ENCODE results near the gene ZNF775.

Gene ZNF775

DNA sequence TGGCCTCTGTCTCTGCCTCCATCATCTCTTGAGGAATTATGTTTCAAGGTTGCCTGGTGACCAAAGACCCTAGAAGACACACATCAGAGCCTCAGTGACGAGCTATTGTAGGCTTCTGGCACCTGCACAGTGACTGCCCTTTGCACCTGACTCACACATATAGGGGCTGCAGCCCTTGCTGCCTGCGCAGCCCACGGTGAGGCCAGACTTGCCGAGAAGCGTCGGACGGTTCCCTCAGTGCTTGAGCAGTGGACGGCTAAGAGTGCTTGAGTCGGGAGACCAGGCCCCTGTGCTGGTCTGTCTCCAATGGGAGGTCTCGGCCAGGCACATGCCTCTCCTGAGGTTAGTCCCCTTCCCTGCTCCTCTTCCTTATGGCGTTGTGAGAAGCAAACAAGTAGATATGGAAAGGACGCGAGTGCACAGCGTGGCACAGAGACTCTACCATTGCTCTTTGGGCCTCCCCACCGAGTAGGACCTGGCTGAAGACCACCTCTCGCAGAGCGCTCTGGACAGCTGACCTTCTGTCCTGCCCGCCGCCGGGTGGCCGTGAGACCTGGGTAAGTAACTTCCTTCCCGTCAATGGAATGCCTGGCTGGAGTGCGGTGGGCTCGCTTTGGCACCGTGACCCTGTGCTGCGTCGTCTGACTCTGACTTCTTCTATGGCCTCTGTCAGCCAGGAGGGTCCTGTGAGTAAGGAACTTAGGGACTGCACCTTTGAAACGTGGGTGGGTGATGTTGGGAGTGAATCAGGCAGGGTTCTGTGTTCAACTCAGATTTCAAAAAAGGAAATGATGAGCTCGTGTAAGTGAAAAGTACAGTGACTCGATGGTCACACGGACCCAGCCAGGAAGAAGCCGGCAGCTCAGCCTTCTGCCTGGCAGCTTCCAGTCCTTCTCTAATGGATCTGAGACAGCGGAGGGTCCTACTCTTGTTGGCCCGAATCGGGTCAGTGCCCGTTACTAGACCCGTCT, 33.7 kb downstream of the ZNF775 start:
- DNase-seq (ENCODE audit: low read depth): no peak

DNA sequence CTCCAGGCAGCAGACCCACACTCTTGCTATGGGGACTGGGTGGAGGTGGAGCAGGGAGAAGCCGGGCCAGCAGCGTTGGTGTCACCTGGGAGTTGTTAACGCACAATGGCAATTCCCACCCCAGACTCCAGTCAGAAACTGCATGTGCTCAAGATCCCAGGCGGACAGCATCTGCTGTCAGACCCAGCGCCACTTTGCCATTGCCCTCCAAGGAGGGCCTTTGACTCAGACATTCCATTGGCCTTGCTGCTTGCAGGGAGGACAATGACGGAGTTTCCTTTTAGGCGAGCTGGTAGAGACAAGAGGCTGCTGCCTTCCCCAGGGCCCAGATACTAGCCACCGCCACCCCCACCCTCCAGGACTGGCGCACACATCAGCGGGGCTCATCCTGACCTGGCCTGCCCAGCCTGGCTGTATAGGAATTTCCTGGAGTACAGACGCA, 34.5 kb downstream of the ZNF775 start:
- no peak for DNase-seq (ENCODE audit: low read depth)

DNA sequence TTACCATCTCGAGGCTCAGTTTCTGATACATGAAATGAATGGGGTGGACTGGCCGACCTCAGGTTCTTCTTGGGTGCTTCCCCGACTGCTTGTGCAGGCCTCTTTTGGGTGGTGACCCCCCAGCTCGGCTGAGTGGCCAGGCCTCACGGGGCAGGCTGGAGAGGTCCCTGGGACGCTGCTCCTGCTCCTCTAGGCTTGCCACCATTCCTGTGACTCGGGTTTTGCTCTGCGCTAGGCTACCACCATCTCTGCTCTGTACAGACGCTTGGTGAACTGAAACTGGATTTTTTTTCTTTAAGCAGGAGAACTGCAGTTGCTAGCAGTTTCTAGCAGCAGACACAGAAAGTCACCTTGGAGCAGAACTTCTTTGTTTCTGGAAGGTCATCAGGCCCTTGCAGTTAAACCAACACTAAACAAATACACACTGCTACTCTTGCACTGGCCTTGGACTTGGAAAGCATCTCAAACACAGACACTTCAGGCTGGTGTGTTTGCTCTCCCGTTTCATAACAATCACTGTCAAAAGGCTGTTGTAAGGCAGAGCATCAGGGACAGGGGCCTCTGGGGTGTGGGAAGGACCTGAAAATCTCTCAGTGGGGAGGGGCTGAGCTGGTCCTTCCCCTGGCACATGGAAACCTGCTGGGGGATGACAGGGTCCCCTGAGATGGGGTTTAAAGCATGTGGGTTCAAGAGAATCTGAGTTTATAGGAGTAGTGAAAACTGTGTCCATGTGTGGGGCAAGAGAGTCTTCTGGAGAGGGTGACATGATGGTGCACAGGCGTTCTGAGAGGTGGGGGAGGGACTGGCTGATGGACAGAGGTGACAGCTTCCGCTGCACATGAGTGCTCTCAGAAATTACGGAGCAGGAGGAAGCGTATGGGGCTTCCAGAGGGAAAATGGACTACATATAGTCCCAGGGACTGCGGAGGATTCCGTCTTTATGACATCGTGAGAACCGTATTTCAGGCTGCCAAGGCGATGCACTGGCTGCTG, 36.3 kb downstream of the ZNF775 start:
- no peak for DNase-seq (ENCODE audit: low read depth)

DNA sequence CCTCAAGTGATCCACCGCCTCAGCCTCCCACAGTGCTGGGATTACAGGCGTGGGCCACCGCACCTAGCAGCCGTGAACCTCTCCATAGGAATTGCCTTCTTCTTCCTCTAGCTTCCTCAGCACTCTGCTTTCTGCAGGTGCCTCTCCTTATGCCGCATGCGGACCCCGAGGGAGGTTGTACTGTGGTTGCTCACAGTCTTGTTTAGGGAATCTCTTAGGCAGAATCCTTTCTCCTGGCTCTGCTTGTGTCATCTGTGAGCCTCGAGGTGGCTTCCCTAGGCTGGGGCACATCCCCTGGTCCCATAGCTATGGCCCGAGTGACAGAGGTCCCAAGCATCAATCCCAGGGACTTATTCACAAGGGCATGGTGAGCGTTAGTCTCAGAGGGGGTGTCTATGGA, 38.1 kb downstream of the ZNF775 start:
- DNase-seq (ENCODE audit: low read depth): no peak

DNA sequence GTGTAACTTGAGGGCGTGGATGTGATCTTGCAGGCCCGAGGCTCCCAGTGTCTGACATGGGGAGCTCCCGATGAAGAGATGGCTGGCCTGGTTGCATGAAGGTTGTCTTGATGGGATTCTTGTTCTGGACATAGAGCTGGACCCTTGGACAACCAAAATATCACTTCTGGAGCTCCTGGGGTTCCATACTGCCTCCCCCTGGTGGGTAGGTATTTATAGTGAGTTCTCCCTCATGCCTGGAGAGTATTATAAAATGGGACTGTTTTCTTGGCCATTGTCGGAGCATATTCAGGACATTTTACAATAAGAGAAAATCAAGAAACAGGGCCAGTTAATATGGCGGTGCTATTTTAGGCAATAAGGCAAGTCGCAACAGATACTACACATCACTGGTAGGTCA, 38.7 kb downstream of the ZNF775 start:
- no peak for DNase-seq (ENCODE audit: low read depth)

- DNase-seq (ENCODE audit: low read depth): no peak
Observed at GRCh38 chr7:150420242-150420641, 41.1 kb downstream of the ZNF775 start.

- DNase-seq (ENCODE audit: low read depth): no peak
Observed at GRCh38 chr7:150420987-150421674, 42.0 kb downstream of the ZNF775 start.

DNA sequence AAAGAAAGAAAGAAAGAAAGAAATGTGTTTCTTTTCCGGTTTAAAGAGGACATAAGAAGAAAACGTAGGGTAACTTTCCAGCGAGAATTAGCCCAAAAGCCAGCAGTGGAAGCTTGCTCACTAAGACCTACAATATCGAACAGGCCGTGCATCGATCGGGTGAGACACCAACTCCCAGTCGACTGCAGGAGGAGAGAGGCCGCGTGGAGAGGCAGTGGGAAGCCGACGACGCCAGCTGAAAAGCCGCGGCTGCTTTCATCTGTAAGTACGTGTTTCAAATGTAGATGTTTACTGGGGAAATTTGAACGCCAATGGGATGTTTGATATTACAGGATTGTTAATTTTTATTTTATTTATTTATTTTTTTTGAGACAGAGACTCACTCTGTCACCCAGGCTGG, 42.7 kb downstream of the ZNF775 start:
- no peak for DNase-seq (ENCODE audit: low read depth)

- DNase-seq (ENCODE audit: low read depth): no peak
Observed at GRCh38 chr7:150425670-150426069, 46.5 kb downstream of the ZNF775 start.

DNA sequence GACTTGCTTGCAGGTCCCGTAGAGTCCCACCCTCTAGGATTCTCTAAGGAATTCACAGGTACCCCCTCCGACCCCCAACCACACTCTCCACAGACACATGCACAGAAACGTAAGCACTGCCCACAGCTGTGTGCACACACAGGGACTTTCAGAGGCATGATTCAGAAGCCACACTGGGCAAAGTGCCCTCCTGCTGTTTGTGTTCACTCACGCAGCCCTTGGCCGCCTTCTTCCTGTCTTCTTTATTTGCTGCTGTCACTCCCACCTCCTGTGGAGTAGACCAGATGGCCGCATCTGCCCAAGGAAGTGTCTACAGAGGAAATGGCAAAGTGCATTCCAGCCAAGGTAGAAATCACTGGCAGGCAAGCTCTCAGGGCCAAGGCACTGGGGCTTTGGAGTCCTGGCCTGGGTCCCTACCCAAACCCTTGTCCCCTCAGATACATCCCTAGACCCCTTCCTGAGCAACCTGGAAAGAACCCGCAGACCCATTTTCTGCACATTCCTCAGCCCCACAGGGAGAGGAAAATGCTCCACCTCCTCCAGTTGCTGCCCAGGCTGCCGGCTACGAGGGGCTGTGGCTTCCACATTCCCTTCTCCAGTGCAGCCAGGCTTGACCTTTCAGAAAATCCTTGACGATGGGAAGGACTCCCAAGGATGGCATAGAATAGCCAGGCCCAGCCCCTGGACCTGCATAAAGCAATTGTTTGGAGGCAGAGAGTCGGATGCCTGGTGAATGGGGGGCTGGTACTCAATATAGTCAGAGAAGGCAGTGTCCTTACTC, 49.7 kb downstream of the ZNF775 start:
- DNase-seq (ENCODE audit: low read depth): no peak

DNA sequence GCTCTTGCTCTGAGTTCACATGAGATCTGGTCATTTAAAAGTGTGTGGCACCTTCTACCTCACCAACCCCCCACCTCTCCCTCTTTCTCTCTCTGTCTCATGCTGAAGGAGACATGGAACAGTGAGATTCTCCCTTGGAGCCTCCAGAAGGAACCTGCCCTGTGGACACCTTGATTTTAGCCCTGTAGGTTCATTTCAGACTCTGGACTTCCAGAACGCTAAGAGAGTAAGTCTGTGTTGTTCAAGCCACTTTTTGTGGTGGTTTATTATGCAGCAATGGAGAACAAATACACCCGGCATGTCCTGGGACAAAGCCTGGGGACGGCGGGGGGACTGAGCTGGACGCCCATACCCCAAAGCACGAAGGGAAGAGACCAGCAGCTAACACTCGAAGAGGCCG, 50.6 kb downstream of the ZNF775 start:
- DNase-seq (ENCODE audit: low read depth): no peak

DNA sequence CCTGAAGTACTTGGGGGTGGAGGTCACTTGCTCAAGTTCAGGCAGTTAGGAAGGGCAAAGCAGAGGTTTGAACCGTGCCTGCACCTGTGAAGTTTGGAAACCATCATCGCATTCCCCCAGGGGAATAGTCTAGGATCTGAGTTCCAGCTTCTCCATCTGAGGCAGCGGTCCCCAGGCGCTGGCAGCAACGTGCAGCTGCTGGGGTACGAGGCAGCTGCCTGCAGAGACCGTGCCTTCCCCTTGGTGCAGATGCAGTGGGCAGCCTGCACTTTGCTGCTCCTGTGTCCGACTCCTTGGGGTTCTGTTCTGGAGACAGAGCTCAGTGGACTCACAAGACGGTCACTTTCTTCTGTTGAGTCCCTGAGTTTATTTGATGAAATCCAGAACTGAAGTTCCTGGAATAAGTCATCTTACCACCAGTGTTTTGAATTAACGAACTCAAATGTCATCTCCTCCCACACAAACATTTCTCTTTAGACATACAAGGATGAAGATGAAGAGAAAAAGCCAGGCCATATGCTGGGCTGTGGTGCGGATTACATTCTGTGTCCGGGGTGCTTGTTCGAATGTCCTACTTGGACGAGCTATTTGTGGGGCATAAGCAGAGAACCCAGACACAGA, 51.4 kb downstream of the ZNF775 start:
- DNase-seq (ENCODE audit: low read depth): no peak

GRCh38 chr7:150431839-150432658, 52.9 kb downstream of the ZNF775 start:
- no peak for DNase-seq (ENCODE audit: low read depth)

DNA sequence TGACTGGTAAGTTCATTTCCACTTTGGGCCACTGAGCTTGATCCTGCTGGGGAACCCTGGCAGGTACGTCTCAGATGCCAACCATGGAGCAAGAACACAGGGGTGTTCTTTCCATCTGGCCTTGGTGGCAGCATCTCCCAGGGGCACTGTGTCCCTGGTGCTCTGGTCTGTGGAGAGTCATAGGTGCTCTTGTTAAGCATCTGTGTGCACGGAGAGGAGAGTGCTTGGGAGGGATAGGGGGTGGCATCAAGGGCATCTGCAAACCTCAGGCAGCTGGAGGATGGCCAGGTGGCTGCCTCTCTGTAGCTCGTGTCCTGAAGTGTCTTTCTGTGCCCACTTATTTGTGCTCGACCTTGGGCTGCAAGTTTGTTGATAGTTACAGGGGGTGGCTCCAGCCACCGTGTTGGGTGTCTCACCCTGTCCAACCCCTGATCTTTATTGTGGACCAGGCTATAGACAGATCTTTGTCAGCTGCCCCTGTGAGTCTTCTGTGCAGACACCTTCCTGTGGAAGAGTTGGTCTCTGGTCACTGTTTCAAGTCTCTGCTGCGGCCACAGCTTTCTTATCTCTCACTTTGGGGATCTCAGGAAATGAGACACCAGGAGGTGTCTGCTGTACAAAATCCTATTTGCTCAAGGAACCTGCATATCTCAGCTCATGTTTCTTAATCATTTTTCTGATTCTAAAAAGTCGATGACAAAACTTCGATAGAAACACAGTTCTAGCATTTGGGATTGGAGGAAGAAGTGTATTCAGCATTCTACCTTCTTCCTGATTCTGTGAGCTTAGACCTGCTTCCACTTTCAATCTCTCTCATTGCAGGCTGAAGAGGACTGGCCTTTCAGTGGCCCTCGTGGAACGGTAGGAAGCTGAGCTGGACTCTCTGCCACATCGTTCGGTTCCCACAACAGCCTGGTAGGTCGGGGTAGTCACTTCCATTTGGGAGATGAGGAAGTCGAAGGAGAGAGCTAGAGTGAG, 54.1 kb downstream of the ZNF775 start:
- DNase-seq (ENCODE audit: low read depth): no peak

DNA sequence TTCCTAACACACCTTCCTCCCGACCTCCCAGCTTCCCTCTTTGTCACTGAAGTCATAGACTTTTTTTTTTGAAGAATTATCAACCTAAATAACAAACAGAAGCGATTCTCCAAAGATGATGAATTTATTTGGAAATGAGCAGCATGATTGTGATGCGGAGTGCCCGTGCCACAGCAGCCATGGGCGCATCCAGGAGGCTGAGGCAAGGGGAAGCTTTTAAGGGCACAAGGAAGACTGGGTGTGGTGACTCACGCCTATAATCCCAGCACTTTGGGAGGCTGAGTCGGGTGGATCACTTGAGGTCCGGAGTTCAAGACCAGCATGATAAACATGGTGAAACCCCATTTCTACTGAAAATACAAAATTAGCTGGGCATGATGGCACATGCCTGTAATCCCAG, 55.1 kb downstream of the ZNF775 start:
- DNase-seq (ENCODE audit: low read depth): no peak

GRCh38 chr7:150435047-150435389, 55.9 kb downstream of the ZNF775 start:
- DNase-seq (ENCODE audit: low read depth): no peak

DNA sequence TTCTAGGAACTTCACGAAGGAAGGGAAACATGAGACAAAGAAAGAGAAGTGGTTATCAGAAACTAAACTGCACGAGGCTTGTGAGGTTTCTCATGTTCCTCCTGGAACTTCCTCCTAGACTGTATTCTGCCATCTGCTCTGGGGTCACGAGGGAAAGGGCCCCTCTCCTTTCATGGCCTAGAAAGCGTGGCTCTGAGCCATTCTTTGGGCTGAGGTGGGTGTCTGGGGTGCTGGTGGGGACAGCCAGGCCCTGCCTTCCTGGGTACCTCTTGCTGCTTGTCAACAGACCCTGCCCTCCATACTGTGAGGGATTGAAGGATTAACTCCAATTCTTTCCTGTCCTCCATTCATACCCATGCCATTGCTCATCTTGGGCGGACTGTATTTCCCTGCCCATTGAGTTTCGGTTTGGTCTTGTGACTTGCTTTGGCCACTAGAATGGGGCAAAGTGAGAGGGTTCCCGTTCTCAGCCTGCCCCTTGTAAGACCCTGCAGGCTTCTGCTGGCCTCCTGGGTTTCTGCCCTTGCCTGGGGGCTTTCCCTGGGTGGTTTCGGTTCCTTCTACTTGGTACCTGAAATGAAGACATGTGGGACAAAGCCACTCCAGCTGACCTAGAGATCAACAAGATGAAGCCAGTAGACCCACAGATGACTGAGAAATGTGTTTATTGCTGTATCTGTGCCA, 56.4 kb downstream of the ZNF775 start:
- DNase-seq (ENCODE audit: low read depth): no peak

DNA sequence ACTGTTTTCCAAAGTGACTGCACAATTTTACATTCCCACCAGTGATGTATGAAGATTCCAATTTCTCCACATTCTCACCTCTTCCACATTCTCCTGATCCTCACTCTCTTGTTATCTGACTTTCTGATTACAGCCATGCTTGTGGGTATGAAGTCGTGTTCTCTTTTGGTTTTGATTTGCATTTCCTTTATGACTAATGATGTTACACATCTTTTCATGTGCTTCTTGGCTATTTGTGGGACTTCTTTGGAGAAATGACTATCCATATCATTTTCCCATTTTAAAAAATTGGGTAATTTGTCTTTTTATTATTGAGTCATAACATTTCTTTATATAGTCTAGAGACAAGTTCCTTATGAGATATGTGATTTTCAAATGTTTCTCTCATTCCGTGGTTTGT, 60.8 kb downstream of the ZNF775 start:
- no peak for DNase-seq (ENCODE audit: low read depth)
